IMR-90 (cell line): ENCODE data around the gene KMT5C. TPM values are rescaled to one million over a fixed set of nuclear protein-coding genes. Genes with fewer than 3 reads are reported as not detected.

ENCODE experiments used
- ATAC-seq: fragments of 200-7000 bp; cut with Tn5 transposase; 2 replicates; pipeline ENCODE4 v1.9.1; 2020; ENCODE audit warnings: low read depth, mild to moderate bottlenecking, moderate library complexity
- BruUV-seq: library from RNA; stranded (reverse); fragments of 400-500 nt; replicated peaks from 2 replicates; lab custom pipeline; 2021; lab: Mats Ljungman, UMichigan
- CTCF ChIA-PET: fragments of 300-600 bp; formaldehyde crosslinking; extraction: SDS; loops from one replicate; lab custom pipeline; 2021; ENCODE audit warnings: antibody characterized with exemption; lab: Yijun Ruan, JAX
- POLR2A ChIA-PET: fragments of 300-600 bp; sonication (Branson Sonifier 250); formaldehyde crosslinking; loops from one replicate; lab custom pipeline; 2022; ENCODE audit warnings: antibody characterized with exemption; ENCODE audit not compliant: unreplicated experiment; lab: Charles Lee
- DNase-seq: peaks from one replicate; pipeline ENCODE4 v3.0.0; 2013
- H2AFZ ChIP-seq: replicated peaks from 2 replicates; pipeline ENCODE3; 2013; ENCODE audit warnings: low read length, mild to moderate bottlenecking; ENCODE audit not compliant: poor library complexity
- H2AK5ac ChIP-seq: 2 replicates; pipeline ENCODE4 v1.6.1; 2013; ENCODE audit warnings: low read depth, low read length, inconsistent platforms
- H2AK9ac ChIP-seq: replicated peaks from 2 replicates; pipeline ENCODE3; 2013; ENCODE audit warnings: mild to moderate bottlenecking, low read depth, low read length, moderate library complexity; ENCODE audit not compliant: poor library complexity
- H2BK120ac ChIP-seq: 2 replicates; pipeline ENCODE4 v1.6.1; 2013; ENCODE audit warnings: low read depth, low read length, inconsistent platforms
- H2BK15ac ChIP-seq: 3 replicates; pipeline ENCODE4 v1.6.1; 2013; ENCODE audit warnings: low read depth, low read length, inconsistent platforms
- H2BK20ac ChIP-seq: 2 replicates; pipeline ENCODE4 v1.6.1; 2013; ENCODE audit warnings: low read depth, mild to moderate bottlenecking, inconsistent platforms, low read length, moderate library complexity
- H2BK5ac ChIP-seq: 2 replicates; pipeline ENCODE4 v1.6.1; 2013; ENCODE audit warnings: mild to moderate bottlenecking, low read depth, low read length, inconsistent platforms; ENCODE audit not compliant: poor library complexity, severe bottlenecking
- H3K14ac ChIP-seq: replicated peaks from 2 replicates; pipeline ENCODE4 v1.6.1; 2013; ENCODE audit warnings: low read depth, low read length, inconsistent platforms
- H3K18ac ChIP-seq: 2 replicates; pipeline ENCODE4 v1.6.1; 2013; ENCODE audit warnings: low read depth, low read length, control low read depth
- H3K23ac ChIP-seq: 2 replicates; pipeline ENCODE4 v1.6.1; 2013; ENCODE audit warnings: low read depth, low read length, inconsistent platforms
- H3K27ac ChIP-seq: 2 replicates; pipeline ENCODE4 v1.5.1; 2013; ENCODE audit warnings: mild to moderate bottlenecking, control low read depth, low read length; ENCODE audit not compliant: insufficient read depth
- H3K27me3 ChIP-seq: 2 replicates; pipeline ENCODE4 v1.6.1; 2013; ENCODE audit warnings: low read length; ENCODE audit not compliant: control insufficient read depth, insufficient read depth
- H3K36me3 ChIP-seq: 2 replicates; pipeline ENCODE4 v1.6.1; 2013; ENCODE audit warnings: low read length, mixed read lengths; ENCODE audit not compliant: control insufficient read depth, insufficient read depth
- H3K4ac ChIP-seq: 2 replicates; pipeline ENCODE4 v1.6.1; 2013; ENCODE audit warnings: low read depth, low read length, inconsistent platforms
- H3K4me1 ChIP-seq: 2 replicates; pipeline ENCODE4 v1.6.1; 2013; ENCODE audit warnings: low read length, mixed read lengths; ENCODE audit not compliant: control insufficient read depth, insufficient read depth
- H3K4me2 ChIP-seq: 2 replicates; pipeline ENCODE4 v1.6.1; 2013; ENCODE audit warnings: low read depth, mild to moderate bottlenecking, control low read depth, low read length, moderate library complexity
- H3K4me3 ChIP-seq: 2 replicates; pipeline ENCODE4 v1.5.1; 2013; ENCODE audit warnings: low read depth, mild to moderate bottlenecking, control low read depth, low read length, moderate library complexity; ENCODE audit not compliant: insufficient read depth
- H3K56ac ChIP-seq: 2 replicates; pipeline ENCODE4 v1.6.1; 2013; ENCODE audit warnings: low read length, inconsistent platforms; ENCODE audit not compliant: insufficient read depth; ENCODE audit errors: extremely low read depth
- H3K79me1 ChIP-seq, 2 experiments: 2 replicates each; pipeline ENCODE4 v1.6.1; 2013; ENCODE audit warnings: low read length in 2 of 2, inconsistent platforms in 1 of 2, low read depth in 1 of 2
- H3K9ac ChIP-seq: 2 replicates; pipeline ENCODE4 v1.6.1; 2013; ENCODE audit warnings: low read depth, low read length, control low read depth
- H3K9me1 ChIP-seq: 2 replicates; pipeline ENCODE4 v1.6.1; 2013; ENCODE audit warnings: low read length, inconsistent platforms; ENCODE audit not compliant: insufficient read depth
- H3K9me3 ChIP-seq: 2 replicates; pipeline ENCODE4 v1.6.1; 2013; ENCODE audit warnings: low read length; ENCODE audit not compliant: control insufficient read depth, insufficient read depth
- H4K20me1 ChIP-seq: 2 replicates; pipeline ENCODE4 v1.6.1; 2013; ENCODE audit warnings: low read length, inconsistent platforms; ENCODE audit not compliant: insufficient read depth
- H4K5ac ChIP-seq: 2 replicates; pipeline ENCODE4 v1.6.1; 2013; ENCODE audit warnings: mild to moderate bottlenecking, low read depth, low read length, control low read depth
- H4K8ac ChIP-seq, 2 experiments: 2 replicates each; pipeline ENCODE4 v1.6.1; 2013; ENCODE audit warnings: low read depth in 2 of 2, low read length in 2 of 2, control low read depth in 1 of 2, inconsistent platforms in 1 of 2
- H4K91ac ChIP-seq: 2 replicates; pipeline ENCODE4 v1.6.1; 2013; ENCODE audit warnings: low read depth, low read length, inconsistent platforms; ENCODE audit not compliant: insufficient read depth
- BHLHE40 ChIP-seq: fragments of 150-350 bp; IDR thresholded peaks from 2 replicates; pipeline ENCODE4 v1.6.1; 2016; ENCODE audit warnings: mild to moderate bottlenecking, low read depth, low read length
- CEBPB ChIP-seq: IDR thresholded peaks from 2 replicates; pipeline ENCODE4 v1.6.1; 2012; ENCODE audit warnings: low read depth, low read length, improper control_type of control experiment
- CHD1 ChIP-seq: IDR thresholded peaks from 2 replicates; pipeline ENCODE4 v1.6.1; 2012; ENCODE audit warnings: low read depth, low read length, improper control_type of control experiment
- FOS ChIP-seq: fragments of 150-350 bp; IDR thresholded peaks from 2 replicates; pipeline ENCODE4 v1.6.1; 2016; ENCODE audit warnings: low read depth, low read length
- MAFK ChIP-seq: IDR thresholded peaks from 2 replicates; pipeline ENCODE4 v1.6.1; 2012; ENCODE audit warnings: low read depth, low read length, improper control_type of control experiment
- MAZ ChIP-seq: IDR thresholded peaks from 2 replicates; pipeline ENCODE4 v1.6.1; 2012; ENCODE audit warnings: low read depth, mild to moderate bottlenecking, low read length, improper control_type of control experiment, moderate library complexity, borderline replicate concordance
- MXI1 ChIP-seq: IDR thresholded peaks from 2 replicates; pipeline ENCODE4 v1.6.1; 2012; ENCODE audit warnings: low read depth, mild to moderate bottlenecking, low read length, moderate library complexity, borderline replicate concordance
- NFE2L2 ChIP-seq: fragments of 150-350 bp; IDR thresholded peaks from 2 replicates; pipeline ENCODE4 v1.6.1; 2016; ENCODE audit warnings: low read depth, mild to moderate bottlenecking, low read length
- POLR2A ChIP-seq: IDR thresholded peaks from 2 replicates; pipeline ENCODE4 v1.6.1; 2012; ENCODE audit warnings: mild to moderate bottlenecking, low read depth, low read length
- RAD21 ChIP-seq: IDR thresholded peaks from 2 replicates; pipeline ENCODE4 v1.6.1; 2012; ENCODE audit warnings: low read length, improper control_type of control experiment
- RCOR1 ChIP-seq: IDR thresholded peaks from 2 replicates; pipeline ENCODE4 v1.6.1; 2012; ENCODE audit warnings: mild to moderate bottlenecking, low read length, improper control_type of control experiment; ENCODE audit not compliant: insufficient replicate concordance
- RFX5 ChIP-seq: IDR thresholded peaks from 2 replicates; pipeline ENCODE4 v1.8.0; 2012; ENCODE audit warnings: low read depth, mild to moderate bottlenecking, low read length, moderate library complexity
- SMC3 ChIP-seq: fragments of 150-350 bp; IDR thresholded peaks from 2 replicates; pipeline ENCODE4 v1.6.1; 2016; ENCODE audit warnings: low read depth, mild to moderate bottlenecking, antibody characterized with exemption, low read length, moderate library complexity
- WGBS, 2 experiments: methylation state at CpG; one replicate each; pipeline versions ENCODE4 v1.1.5 to v1.1.7; 2013; ENCODE audit warnings: missing lambda C conversion rate in 2 of 2; ENCODE audit not compliant: insufficient read length in 1 of 2; ENCODE audit errors: extremely low coverage in 2 of 2; 5-methylcytosine and 5-hydroxymethylcytosine counted together
- dilution Hi-C: fragments of 300-500 bp; cut with HindIII; formaldehyde crosslinking; loops from one replicate; pipeline ENCODE4 v1.14.3; 2018; ENCODE audit warnings: low sequenced_read_pairs; ENCODE audit not compliant: unreplicated experiment
- in situ Hi-C: fragments of 300-500 bp; cut with MboI; formaldehyde crosslinking; loops from 3 replicates; pipeline ENCODE4 v1.14.3; 2019; ENCODE audit warnings: low sequenced_read_pairs, inconsistent platforms, mixed read lengths
- intact Hi-C: fragments of 100-400 bp; cut with micrococcal nuclease; formaldehyde crosslinking; loops from 2 replicates; pipeline ENCODE4 v1.10.0; 2022
- polyA plus RNA-seq, 3 experiments: library from polyadenylated mRNA; depleted of rRNA; stranded (reverse); fragments of >200 nt; gene quantifications; 2 replicates each; pipeline ENCODE4 v1.2.3, GENCODE V29; 2012; ENCODE audit warnings: low replicate concordance in 1 of 3
- total RNA-seq: library from RNA; depleted of rRNA; stranded (reverse); fragments of >200 nt; gene quantifications from 2 replicates; pipeline ENCODE4 v1.2.3, GENCODE V29; 2012
- TF ChIP-seq, protein P1 (sequence below): conservative IDR thresholded peaks from 2 replicates; pipeline ENCODE4 v1.5.1; 2012; ENCODE audit warnings: mild to moderate bottlenecking, low read depth, low read length, improper control_type of control experiment
- TF ChIP-seq, protein P2 (sequence below): fragments of 150-350 bp; IDR thresholded peaks from 2 replicates; pipeline ENCODE4 v1.6.1; 2017; ENCODE audit warnings: mild to moderate bottlenecking, antibody characterized with exemption, low read length, low read depth
- TF ChIP-seq, protein P3 (sequence below): fragments of 150-350 bp; IDR thresholded peaks from 2 replicates; pipeline ENCODE4 v1.6.1; 2016; ENCODE audit warnings: low read depth, mild to moderate bottlenecking, low read length, moderate library complexity, borderline replicate concordance

Gene KMT5C
- total and polyA plus RNA-seq, 2 of the 4 experiments (the other 2 are of a cell fraction) = 1.8 to 5.9 TPM

DNA sequence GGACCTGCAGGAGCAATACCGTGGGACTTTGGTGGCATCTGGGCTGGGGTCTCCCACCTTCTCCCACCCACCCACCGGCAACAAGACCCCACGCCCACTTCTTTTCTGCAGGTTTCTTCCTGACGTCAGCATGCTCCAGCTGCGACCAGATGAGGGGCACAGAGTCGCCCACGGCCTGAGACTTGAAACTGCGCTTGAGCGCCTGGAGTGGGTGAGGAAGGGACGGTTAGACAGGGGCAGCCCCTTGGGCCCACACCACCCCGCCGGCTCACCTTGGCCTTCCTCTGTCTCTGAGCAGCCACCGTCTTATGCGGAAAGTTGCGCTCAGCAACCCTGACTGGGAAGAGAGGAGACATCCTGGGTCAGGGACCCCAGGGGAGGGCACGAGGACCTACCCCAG lies 21.2 kb downstream of the KMT5C start:
- Histone ChIP-seq H3K79me1 (peaks cover 0 to 4% of the 10 kb centered on the region in 2 experiments; a peak in 1 of 4 replicates), H3K56ac (no peak overlapping the region), H3K9me3 (no peaks in the 10 kb centered on the region), H3K23ac (no peak overlapping the region), H3K18ac (no peak overlapping the region), H3K4me2 (no peak overlapping the region), H2AK9ac (no peak overlapping the region), H2BK120ac (no peak overlapping the region), H4K91ac (no peak overlapping the region), H3K9ac (no peak overlapping the region), H3K4me3 (no peak overlapping the region), H2BK5ac (no peak overlapping the region), H4K8ac (no peak overlapping the region), H2BK15ac (no peak overlapping the region), H2AFZ (no peak overlapping the region), H3K27me3 (peaks cover 8% of the 10 kb centered on the region), H2AK5ac (no peak overlapping the region), H3K27ac (no peak overlapping the region), H4K20me1 (peaks cover 24% of the 10 kb centered on the region), H4K5ac (no peak overlapping the region), H3K9me1 (peaks cover 3% of the 10 kb centered on the region; the same call in 1 of the 2 replicates), H3K36me3 (peaks cover 7% of the 10 kb centered on the region; the same call in 1 of the 2 replicates), H2BK20ac (no peak overlapping the region), H3K4ac (no peak overlapping the region), H3K4me1 (no peaks in the 10 kb centered on the region), H3K14ac (no peak overlapping the region)
- no peak for TF ChIP-seq POLR2A
- TF ChIP-seq, protein P1, sequence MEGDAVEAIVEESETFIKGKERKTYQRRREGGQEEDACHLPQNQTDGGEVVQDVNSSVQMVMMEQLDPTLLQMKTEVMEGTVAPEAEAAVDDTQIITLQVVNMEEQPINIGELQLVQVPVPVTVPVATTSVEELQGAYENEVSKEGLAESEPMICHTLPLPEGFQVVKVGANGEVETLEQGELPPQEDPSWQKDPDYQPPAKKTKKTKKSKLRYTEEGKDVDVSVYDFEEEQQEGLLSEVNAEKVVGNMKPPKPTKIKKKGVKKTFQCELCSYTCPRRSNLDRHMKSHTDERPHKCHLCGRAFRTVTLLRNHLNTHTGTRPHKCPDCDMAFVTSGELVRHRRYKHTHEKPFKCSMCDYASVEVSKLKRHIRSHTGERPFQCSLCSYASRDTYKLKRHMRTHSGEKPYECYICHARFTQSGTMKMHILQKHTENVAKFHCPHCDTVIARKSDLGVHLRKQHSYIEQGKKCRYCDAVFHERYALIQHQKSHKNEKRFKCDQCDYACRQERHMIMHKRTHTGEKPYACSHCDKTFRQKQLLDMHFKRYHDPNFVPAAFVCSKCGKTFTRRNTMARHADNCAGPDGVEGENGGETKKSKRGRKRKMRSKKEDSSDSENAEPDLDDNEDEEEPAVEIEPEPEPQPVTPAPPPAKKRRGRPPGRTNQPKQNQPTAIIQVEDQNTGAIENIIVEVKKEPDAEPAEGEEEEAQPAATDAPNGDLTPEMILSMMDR = no peak
- TF ChIP-seq, protein P2, sequence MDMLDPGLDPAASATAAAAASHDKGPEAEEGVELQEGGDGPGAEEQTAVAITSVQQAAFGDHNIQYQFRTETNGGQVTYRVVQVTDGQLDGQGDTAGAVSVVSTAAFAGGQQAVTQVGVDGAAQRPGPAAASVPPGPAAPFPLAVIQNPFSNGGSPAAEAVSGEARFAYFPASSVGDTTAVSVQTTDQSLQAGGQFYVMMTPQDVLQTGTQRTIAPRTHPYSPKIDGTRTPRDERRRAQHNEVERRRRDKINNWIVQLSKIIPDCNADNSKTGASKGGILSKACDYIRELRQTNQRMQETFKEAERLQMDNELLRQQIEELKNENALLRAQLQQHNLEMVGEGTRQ = no peak
- no peak for TF ChIP-seq RAD21
- TF ChIP-seq CHD1 = no peak
- no peak for TF ChIP-seq RCOR1
- TF ChIP-seq RFX5 = no peak
- TF ChIP-seq CEBPB = no peak
- TF ChIP-seq FOS = no peak
- no peak for TF ChIP-seq MXI1
- no peak for TF ChIP-seq MAFK
- no peak for TF ChIP-seq MAZ
- TF ChIP-seq BHLHE40 = no peak
- TF ChIP-seq NFE2L2 = no peak
- TF ChIP-seq SMC3 = no peak
- TF ChIP-seq, protein P3, sequence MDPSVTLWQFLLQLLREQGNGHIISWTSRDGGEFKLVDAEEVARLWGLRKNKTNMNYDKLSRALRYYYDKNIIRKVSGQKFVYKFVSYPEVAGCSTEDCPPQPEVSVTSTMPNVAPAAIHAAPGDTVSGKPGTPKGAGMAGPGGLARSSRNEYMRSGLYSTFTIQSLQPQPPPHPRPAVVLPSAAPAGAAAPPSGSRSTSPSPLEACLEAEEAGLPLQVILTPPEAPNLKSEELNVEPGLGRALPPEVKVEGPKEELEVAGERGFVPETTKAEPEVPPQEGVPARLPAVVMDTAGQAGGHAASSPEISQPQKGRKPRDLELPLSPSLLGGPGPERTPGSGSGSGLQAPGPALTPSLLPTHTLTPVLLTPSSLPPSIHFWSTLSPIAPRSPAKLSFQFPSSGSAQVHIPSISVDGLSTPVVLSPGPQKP = no peak
- 82% methylated on average over 13 of the region's 16 CpGs; no CpG with 5 or more reads in 1 of the 2 experiments for WGBS, 2 experiments
- intact Hi-C loops (no loop called here), dilution Hi-C loops (no loop called here), in situ Hi-C loops (no loop called here)
- ATAC-seq = no peak
- no TSS peak for BruUV-seq
- DNase-seq = no peak
- CTCF ChIA-PET = interaction anchor here (0.5 kb wide), 1 partner anchor 246 kb away, joined by 3 read pairs; no protein-coding TSS in a partner anchor
- POLR2A ChIA-PET = no interaction called here
